H1 (cell line): ENCODE results near the gene HSD17B13. TPM values are rescaled to one million over a fixed set of nuclear protein-coding genes. Genes with fewer than 3 reads are reported as not detected.

Experiments used
- CHD1 ChIP-seq: IDR thresholded peaks from 2 replicates; pipeline ENCODE4 v1.6.1; 2012; ENCODE audit warnings: low read depth, low read length, improper control_type of control experiment
- GTF2F1 ChIP-seq: IDR thresholded peaks from 2 replicates; pipeline ENCODE4 v1.6.1; 2012; ENCODE audit warnings: low read depth, low read length, improper control_type of control experiment, borderline replicate concordance
- SIX5 ChIP-seq: IDR thresholded peaks from 2 replicates; pipeline ENCODE4 v1.6.1; 2011; ENCODE audit warnings: mild to moderate bottlenecking, low read depth, low read length
- SP2 ChIP-seq: IDR thresholded peaks from 2 replicates; pipeline ENCODE4 v1.6.1; 2012; ENCODE audit warnings: mild to moderate bottlenecking, low read length, inconsistent platforms
- SUZ12 ChIP-seq: fragments of 200-600 bp; sonication (generic); IDR thresholded peaks from 2 replicates; pipeline ENCODE4 v1.6.1; 2012; ENCODE audit warnings: mild to moderate bottlenecking, inconsistent platforms, low read length, moderate library complexity, mixed read lengths
- TBP ChIP-seq: IDR thresholded peaks from 2 replicates; pipeline ENCODE4 v1.6.1; 2011; ENCODE audit warnings: low read depth, low read length, improper control_type of control experiment
- polyA plus RNA-seq, 7 experiments: library from polyadenylated mRNA; depleted of rRNA in 3 of 7; stranded (reverse) in 5 of 7; unstranded in 2 of 7; fragments of >200 nt in 5 of 7; fragments of 200-250 nt in 2 of 7; gene quantifications; 1 replicate in 5 of 7; 2 replicates in 1 of 7; 4 replicates in 1 of 7; pipeline versions ENCODE4 v1.2.1 to v1.2.3, GENCODE V29; 2011 to 2013; ENCODE audit warnings: missing spikeins in 2 of 7, mixed read lengths in 2 of 7
- total RNA-seq: library from RNA; stranded (reverse); fragmentation: NEBNext Ultra II Directional; extraction: Animal tissue kit (Norgen Biotek cat#: 25700); gene quantifications from 2 replicates; pipeline ENCODE4 v1.2.1, GENCODE V29; 2021
- TF ChIP-seq, protein P1 (sequence below): fragments of 300-600 bp; sonication (generic); IDR thresholded peaks from 2 replicates; pipeline ENCODE4 v1.7.1; 2012; ENCODE audit warnings: low read length, moderate library complexity, mild to moderate bottlenecking, inconsistent platforms; ENCODE audit not compliant: insufficient replicate concordance

The HSD17B13 gene
- total and polyA plus RNA-seq, 2 of the 8 experiments (the other 6 are each of a cell fraction or from before 2014, with no cell fraction given) = 0.09 to 0.13 TPM

DNA sequence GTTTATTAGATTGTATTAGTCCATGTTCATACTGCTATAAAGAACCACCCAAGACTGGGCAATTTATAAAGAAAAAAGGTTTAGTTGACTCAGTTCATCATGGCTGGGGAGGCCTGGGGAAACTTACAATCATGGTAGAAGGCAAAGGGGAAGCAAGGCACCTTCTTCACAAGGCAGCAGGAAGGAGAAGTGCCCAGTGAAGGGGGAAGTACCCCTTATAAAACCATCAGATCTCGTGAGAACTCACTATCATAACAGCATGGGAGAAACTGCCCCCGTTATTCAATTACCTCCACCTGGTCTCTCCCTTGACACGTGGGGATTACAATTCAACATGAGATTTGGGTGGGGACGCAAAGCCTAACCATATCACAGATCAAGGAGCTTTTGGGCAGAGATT, 8.1 kb upstream of the HSD17B13 start (continued):
- TF ChIP-seq, protein P1, sequence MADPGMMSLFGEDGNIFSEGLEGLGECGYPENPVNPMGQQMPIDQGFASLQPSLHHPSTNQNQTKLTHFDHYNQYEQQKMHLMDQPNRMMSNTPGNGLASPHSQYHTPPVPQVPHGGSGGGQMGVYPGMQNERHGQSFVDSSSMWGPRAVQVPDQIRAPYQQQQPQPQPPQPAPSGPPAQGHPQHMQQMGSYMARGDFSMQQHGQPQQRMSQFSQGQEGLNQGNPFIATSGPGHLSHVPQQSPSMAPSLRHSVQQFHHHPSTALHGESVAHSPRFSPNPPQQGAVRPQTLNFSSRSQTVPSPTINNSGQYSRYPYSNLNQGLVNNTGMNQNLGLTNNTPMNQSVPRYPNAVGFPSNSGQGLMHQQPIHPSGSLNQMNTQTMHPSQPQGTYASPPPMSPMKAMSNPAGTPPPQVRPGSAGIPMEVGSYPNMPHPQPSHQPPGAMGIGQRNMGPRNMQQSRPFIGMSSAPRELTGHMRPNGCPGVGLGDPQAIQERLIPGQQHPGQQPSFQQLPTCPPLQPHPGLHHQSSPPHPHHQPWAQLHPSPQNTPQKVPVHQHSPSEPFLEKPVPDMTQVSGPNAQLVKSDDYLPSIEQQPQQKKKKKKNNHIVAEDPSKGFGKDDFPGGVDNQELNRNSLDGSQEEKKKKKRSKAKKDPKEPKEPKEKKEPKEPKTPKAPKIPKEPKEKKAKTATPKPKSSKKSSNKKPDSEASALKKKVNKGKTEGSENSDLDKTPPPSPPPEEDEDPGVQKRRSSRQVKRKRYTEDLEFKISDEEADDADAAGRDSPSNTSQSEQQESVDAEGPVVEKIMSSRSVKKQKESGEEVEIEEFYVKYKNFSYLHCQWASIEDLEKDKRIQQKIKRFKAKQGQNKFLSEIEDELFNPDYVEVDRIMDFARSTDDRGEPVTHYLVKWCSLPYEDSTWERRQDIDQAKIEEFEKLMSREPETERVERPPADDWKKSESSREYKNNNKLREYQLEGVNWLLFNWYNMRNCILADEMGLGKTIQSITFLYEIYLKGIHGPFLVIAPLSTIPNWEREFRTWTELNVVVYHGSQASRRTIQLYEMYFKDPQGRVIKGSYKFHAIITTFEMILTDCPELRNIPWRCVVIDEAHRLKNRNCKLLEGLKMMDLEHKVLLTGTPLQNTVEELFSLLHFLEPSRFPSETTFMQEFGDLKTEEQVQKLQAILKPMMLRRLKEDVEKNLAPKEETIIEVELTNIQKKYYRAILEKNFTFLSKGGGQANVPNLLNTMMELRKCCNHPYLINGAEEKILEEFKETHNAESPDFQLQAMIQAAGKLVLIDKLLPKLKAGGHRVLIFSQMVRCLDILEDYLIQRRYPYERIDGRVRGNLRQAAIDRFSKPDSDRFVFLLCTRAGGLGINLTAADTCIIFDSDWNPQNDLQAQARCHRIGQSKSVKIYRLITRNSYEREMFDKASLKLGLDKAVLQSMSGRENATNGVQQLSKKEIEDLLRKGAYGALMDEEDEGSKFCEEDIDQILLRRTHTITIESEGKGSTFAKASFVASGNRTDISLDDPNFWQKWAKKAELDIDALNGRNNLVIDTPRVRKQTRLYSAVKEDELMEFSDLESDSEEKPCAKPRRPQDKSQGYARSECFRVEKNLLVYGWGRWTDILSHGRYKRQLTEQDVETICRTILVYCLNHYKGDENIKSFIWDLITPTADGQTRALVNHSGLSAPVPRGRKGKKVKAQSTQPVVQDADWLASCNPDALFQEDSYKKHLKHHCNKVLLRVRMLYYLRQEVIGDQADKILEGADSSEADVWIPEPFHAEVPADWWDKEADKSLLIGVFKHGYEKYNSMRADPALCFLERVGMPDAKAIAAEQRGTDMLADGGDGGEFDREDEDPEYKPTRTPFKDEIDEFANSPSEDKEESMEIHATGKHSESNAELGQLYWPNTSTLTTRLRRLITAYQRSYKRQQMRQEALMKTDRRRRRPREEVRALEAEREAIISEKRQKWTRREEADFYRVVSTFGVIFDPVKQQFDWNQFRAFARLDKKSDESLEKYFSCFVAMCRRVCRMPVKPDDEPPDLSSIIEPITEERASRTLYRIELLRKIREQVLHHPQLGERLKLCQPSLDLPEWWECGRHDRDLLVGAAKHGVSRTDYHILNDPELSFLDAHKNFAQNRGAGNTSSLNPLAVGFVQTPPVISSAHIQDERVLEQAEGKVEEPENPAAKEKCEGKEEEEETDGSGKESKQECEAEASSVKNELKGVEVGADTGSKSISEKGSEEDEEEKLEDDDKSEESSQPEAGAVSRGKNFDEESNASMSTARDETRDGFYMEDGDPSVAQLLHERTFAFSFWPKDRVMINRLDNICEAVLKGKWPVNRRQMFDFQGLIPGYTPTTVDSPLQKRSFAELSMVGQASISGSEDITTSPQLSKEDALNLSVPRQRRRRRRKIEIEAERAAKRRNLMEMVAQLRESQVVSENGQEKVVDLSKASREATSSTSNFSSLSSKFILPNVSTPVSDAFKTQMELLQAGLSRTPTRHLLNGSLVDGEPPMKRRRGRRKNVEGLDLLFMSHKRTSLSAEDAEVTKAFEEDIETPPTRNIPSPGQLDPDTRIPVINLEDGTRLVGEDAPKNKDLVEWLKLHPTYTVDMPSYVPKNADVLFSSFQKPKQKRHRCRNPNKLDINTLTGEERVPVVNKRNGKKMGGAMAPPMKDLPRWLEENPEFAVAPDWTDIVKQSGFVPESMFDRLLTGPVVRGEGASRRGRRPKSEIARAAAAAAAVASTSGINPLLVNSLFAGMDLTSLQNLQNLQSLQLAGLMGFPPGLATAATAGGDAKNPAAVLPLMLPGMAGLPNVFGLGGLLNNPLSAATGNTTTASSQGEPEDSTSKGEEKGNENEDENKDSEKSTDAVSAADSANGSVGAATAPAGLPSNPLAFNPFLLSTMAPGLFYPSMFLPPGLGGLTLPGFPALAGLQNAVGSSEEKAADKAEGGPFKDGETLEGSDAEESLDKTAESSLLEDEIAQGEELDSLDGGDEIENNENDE = no peak
- TF ChIP-seq TBP (no peak), SIX5 (no peak), GTF2F1 (no peak), SP2 (no peak), SUZ12 (no peak), CHD1 (no peak)
